GM20000 (cell line): ENCODE measurements around the gene PEX26.
"Not testable (repeated sequence)": the region's sequence is repeated elsewhere in the genome, so short reads cannot be mapped to it uniquely, and the experiment has no call there.

Experiments
- DNase-seq: peaks from one replicate; pipeline ENCODE4 v3.0.0; 2012; ENCODE audit warnings: low spot score
- CTCF ChIP-seq: IDR thresholded peaks from 2 replicates; pipeline ENCODE4 v1.5.1; 2012; ENCODE audit warnings: mild to moderate bottlenecking, control low read depth; ENCODE audit errors: extremely low read depth, missing control alignments

PEX26 gene

GRCh38 chr22:18133452-18133851 is 55.7 kb downstream of the PEX26 start:
- no peak for TF ChIP-seq CTCF

GRCh38 chr22:18136563-18137320 is 59.0 kb downstream of the PEX26 start:
- DNase-seq: no peak
- TF ChIP-seq CTCF: no peak

More at GRCh38 chr22:18133452-18133851, 55.7 kb downstream of the PEX26 start:
- DNase-seq: no peak

- not testable (repeated sequence) for DNase-seq
These were observed 63.2 kb downstream of the PEX26 start for GRCh38 chr22:18141004-18141403.

GRCh38 chr22:18144105-18144504 is 66.3 kb downstream of the PEX26 start:
- no peak for DNase-seq
- no peak for TF ChIP-seq CTCF

- no peak for DNase-seq
These were observed 68.0 kb downstream of the PEX26 start for GRCh38 chr22:18145676-18146388.

GRCh38 chr22:18146389-18146753 is 68.6 kb downstream of the PEX26 start:
- TF ChIP-seq CTCF: no peak
- no peak for DNase-seq

More at GRCh38 chr22:18145676-18146388, 68.0 kb downstream of the PEX26 start:
- no peak for TF ChIP-seq CTCF

- TF ChIP-seq CTCF: no peak
- no peak for DNase-seq
These were observed 70.0 kb downstream of the PEX26 start for GRCh38 chr22:18147791-18148190.
